Stomach (tissue), 4 donors: ENCODE results near the gene TXNL4A.

Experiments
- CTCF ChIP-seq, 7 experiments: fragments of 450-650 bp in 4 of 7; fragments of 200-600 bp in 3 of 7; sonication (generic) in 3 of 7; IDR thresholded peaks; one replicate each; pipeline ENCODE4 v1.5.1; 2016 to 2019; ENCODE audit warnings: antibody characterized with exemption in 7 of 7, control low read depth in 2 of 7, mild to moderate bottlenecking in 1 of 7
- POLR2A ChIP-seq, 4 donors: fragments of 450-650 bp; IDR thresholded peaks; one replicate each; pipeline ENCODE4 v1.6.1; 2016; ENCODE audit warnings: antibody characterized with exemption in 4 of 4, control low read depth in 2 of 4, mild to moderate bottlenecking in 1 of 4, moderate library complexity in 1 of 4
- POLR2AphosphoS5 ChIP-seq, 3 donors: sonication (generic); formaldehyde crosslinking; IDR thresholded peaks; one replicate each; pipeline ENCODE4 v1.6.1; 2016; ENCODE audit warnings: antibody characterized with exemption in 3 of 3

- TF ChIP-seq CTCF (IDR thresholded peaks at IDR 0.05) (no peak), POLR2A (IDR thresholded peaks at IDR 0.05) (no peak), POLR2AphosphoS5 (IDR thresholded peaks at IDR 0.05) (no peak)
Measured at GRCh38 chr18:79970419-79971133, 17.8 kb downstream of the TXNL4A start.
